GM12892 (cell line): ENCODE results near the gene ATP2B3.

ENCODE experiments used
- POLR2A ChIP-seq: IDR thresholded peaks from 2 replicates; pipeline ENCODE4 v1.6.1; 2011; ENCODE audit warnings: low read depth, low read length, control low read depth
- POLR2AphosphoS5 ChIP-seq: IDR thresholded peaks from 2 replicates; pipeline ENCODE4 v1.6.1; 2011; ENCODE audit warnings: low read depth, low read length, control low read depth
- TAF1 ChIP-seq: IDR thresholded peaks from 2 replicates; pipeline ENCODE4 v1.6.1; 2011; ENCODE audit warnings: low read depth, mild to moderate bottlenecking, control low read depth, low read length, borderline replicate concordance

GRCh38 chrX:153475751-153476281, 41.6 kb upstream of the ATP2B3 start:
- TF ChIP-seq POLR2A (no peak), POLR2AphosphoS5 (no peak), TAF1 (no peak)
